ENCODE data around the gene LIPJ. TPM values are rescaled to one million over a fixed set of nuclear protein-coding genes. Genes with fewer than 3 reads are reported as not detected.

LIPJ gene
- total RNA-seq, 1 donor from 2014 or later, result not detected

- peaks cover 4% of the 10 kb centered on the region for H3K27me3 Mint-ChIP-seq (ENCODE audit: low read depth)
- H3K36me3 Mint-ChIP-seq (ENCODE audit: low read depth), result no peaks in the 10 kb centered on the region
- TF ChIP-seq CTCF (conservative IDR thresholded peaks at IDR 0.05), result no peak
- peaks cover 7% of the 10 kb centered on the region for H3K9me3 Mint-ChIP-seq
- no peaks in the 10 kb centered on the region for H3K4me1 Mint-ChIP-seq
- DNase-seq (ENCODE audit: low read depth, low spot score), result no peak
- no peak overlapping the region for H3K4me3 Mint-ChIP-seq
- H3K27ac Mint-ChIP-seq (ENCODE audit: unreplicated experiment), result no peak overlapping the region
These were observed 38.3 kb downstream of the LIPJ start for GRCh38 chr10:88624840-88625239.

- peaks cover 5% of the 10 kb centered on the region for H3K36me3 Mint-ChIP-seq (ENCODE audit: low read depth)
- peaks cover 3% of the 10 kb centered on the region for H3K9me3 Mint-ChIP-seq
- no peak overlapping the region for H3K4me3 Mint-ChIP-seq
- H3K27ac Mint-ChIP-seq (ENCODE audit: unreplicated experiment), result no peak overlapping the region
- H3K27me3 Mint-ChIP-seq (ENCODE audit: low read depth), result no peaks in the 10 kb centered on the region
- H3K4me1 Mint-ChIP-seq, result no peaks in the 10 kb centered on the region
- DNase-seq (ENCODE audit: low read depth, low spot score), result no peak
- TF ChIP-seq CTCF (conservative IDR thresholded peaks at IDR 0.05), result no peak
These were observed 53.6 kb downstream of the LIPJ start for GRCh38 chr10:88640186-88640585.

GRCh38 chr10:88642209-88642608, 55.6 kb downstream of the LIPJ start:
- no peaks in the 10 kb centered on the region for H3K4me1 Mint-ChIP-seq
- TF ChIP-seq CTCF (conservative IDR thresholded peaks at IDR 0.05), result no peak
- DNase-seq (ENCODE audit: low read depth, low spot score), result no peak

GRCh38 chr10:88642963-88643362, 56.4 kb downstream of the LIPJ start:
- peaks cover 3% of the 10 kb centered on the region for H3K9me3 Mint-ChIP-seq
- H3K36me3 Mint-ChIP-seq (ENCODE audit: low read depth), result peaks cover 2% of the 10 kb centered on the region
- no peak for DNase-seq (ENCODE audit: low read depth, low spot score)
- TF ChIP-seq CTCF (conservative IDR thresholded peaks at IDR 0.05), result no peak
- peaks cover 3% of the 10 kb centered on the region for H3K27me3 Mint-ChIP-seq (ENCODE audit: low read depth)
- H3K4me3 Mint-ChIP-seq, result no peak overlapping the region
- H3K27ac Mint-ChIP-seq (ENCODE audit: unreplicated experiment), result no peak overlapping the region
- H3K4me1 Mint-ChIP-seq, result no peaks in the 10 kb centered on the region

More at GRCh38 chr10:88642209-88642608, 55.6 kb downstream of the LIPJ start:
- Mint-ChIP-seq H3K9me3 (peaks cover 3% of the 10 kb centered on the region), H3K27me3 (ENCODE audit: low read depth) (peaks cover 3% of the 10 kb centered on the region), H3K36me3 (ENCODE audit: low read depth) (peaks cover 2% of the 10 kb centered on the region), H3K27ac (ENCODE audit: unreplicated experiment) (no peak overlapping the region), H3K4me3 (no peak overlapping the region)

GRCh38 chr10:88647061-88647615, 60.6 kb downstream of the LIPJ start:
- H3K27me3 Mint-ChIP-seq (ENCODE audit: low read depth), result peaks cover 3% of the 10 kb centered on the region
- no peak overlapping the region for H3K27ac Mint-ChIP-seq (ENCODE audit: unreplicated experiment)
- H3K36me3 Mint-ChIP-seq (ENCODE audit: low read depth), result no peaks in the 10 kb centered on the region
- no peak for TF ChIP-seq CTCF (conservative IDR thresholded peaks at IDR 0.05)
- DNase-seq (ENCODE audit: low read depth, low spot score), result no peak
- H3K9me3 Mint-ChIP-seq, result no peaks in the 10 kb centered on the region
- no peak overlapping the region for H3K4me3 Mint-ChIP-seq
- H3K4me1 Mint-ChIP-seq, result no peaks in the 10 kb centered on the region

Data from neural crest cell (in vitro differentiated cells).